Measurements from ENCODE around the gene BICD2. TPM values are rescaled to one million over a fixed set of nuclear protein-coding genes. Genes with fewer than 3 reads are reported as not detected.

BICD2 gene
- total and polyA plus RNA-seq, 10 of the 15 experiments (the other 5 are each of a cell fraction or from before 2014, with no cell fraction given), result 5.3 to 25.5 (median 14.4) TPM

- CTCF ChIA-PET, result no interaction called here
- Histone ChIP-seq H3K79me2 (ENCODE audit: control insufficient read depth, insufficient read depth, low read length) (no peaks in the 10 kb centered on the region), H3K27ac (ENCODE audit: control insufficient read depth, insufficient read depth) (no peak overlapping the region), H3K4me2 (ENCODE audit: control insufficient read depth, insufficient read depth) (no peak overlapping the region), H3K4me3 (no peak overlapping the region), H4K20me1 (ENCODE audit: control insufficient read depth, insufficient read depth) (no peaks in the 10 kb centered on the region), H3K36me3 (ENCODE audit: control insufficient read depth in 2 of 2, insufficient read depth in 2 of 2, low read length in 1 of 2) (no peaks in the 10 kb centered on the region), H3K4me1 (ENCODE audit: control insufficient read depth, insufficient read depth, low read length) (peaks cover 6% of the 10 kb centered on the region), H2AFZ (ENCODE audit: control insufficient read depth, low read depth, low read length) (no peak overlapping the region), H3K9me3 (replicated peaks; ENCODE audit: control insufficient read depth, insufficient read depth, low read length) (peaks cover 2% of the 10 kb centered on the region; the same call in 2 of the 3 replicates), H3K9ac (ENCODE audit: control insufficient read depth, insufficient read depth, low read length) (no peak overlapping the region), H3K27me3 (replicated peaks in 1 of 2; ENCODE audit: control insufficient read depth in 2 of 2, insufficient read depth in 2 of 2, low read length in 1 of 2) (peaks cover 11 to 18% of the 10 kb centered on the region in 2 experiments)
- in situ Hi-C loops (cut with MboI), result no loop called here
- 50% methylated on average over 6 of the region's 6 CpGs for WGBS (ENCODE audit: insufficient coverage, insufficient replicate concordance, low lambda C conversion rate, missing lambda C conversion rate)
- ATAC-seq (no peak), FAIRE-seq (no peak), DNase-seq (ENCODE audit: low read depth, low spot score) (no peak)
- RAD21 ChIA-PET (ENCODE audit: unreplicated experiment), result no interaction called here
- intact Hi-C loops (cut with micrococcal nuclease; ENCODE audit: unreplicated experiment), result no loop called here
- POLR2A ChIA-PET, result no interaction called here
- SMC1A ChIA-PET (ENCODE audit: uncharacterized antibody, unreplicated experiment), result no interaction called here
- BruUV-seq (replicated peaks), result no TSS peak
- TF ChIP-seq, protein P1, sequence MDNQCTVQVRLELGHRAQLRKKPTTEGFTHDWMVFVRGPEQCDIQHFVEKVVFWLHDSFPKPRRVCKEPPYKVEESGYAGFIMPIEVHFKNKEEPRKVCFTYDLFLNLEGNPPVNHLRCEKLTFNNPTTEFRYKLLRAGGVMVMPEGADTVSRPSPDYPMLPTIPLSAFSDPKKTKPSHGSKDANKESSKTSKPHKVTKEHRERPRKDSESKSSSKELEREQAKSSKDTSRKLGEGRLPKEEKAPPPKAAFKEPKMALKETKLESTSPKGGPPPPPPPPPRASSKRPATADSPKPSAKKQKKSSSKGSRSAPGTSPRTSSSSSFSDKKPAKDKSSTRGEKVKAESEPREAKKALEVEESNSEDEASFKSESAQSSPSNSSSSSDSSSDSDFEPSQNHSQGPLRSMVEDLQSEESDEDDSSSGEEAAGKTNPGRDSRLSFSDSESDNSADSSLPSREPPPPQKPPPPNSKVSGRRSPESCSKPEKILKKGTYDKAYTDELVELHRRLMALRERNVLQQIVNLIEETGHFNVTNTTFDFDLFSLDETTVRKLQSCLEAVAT (IDR thresholded peaks at IDR 0.05), result no peak
- TF ChIP-seq, protein P2, sequence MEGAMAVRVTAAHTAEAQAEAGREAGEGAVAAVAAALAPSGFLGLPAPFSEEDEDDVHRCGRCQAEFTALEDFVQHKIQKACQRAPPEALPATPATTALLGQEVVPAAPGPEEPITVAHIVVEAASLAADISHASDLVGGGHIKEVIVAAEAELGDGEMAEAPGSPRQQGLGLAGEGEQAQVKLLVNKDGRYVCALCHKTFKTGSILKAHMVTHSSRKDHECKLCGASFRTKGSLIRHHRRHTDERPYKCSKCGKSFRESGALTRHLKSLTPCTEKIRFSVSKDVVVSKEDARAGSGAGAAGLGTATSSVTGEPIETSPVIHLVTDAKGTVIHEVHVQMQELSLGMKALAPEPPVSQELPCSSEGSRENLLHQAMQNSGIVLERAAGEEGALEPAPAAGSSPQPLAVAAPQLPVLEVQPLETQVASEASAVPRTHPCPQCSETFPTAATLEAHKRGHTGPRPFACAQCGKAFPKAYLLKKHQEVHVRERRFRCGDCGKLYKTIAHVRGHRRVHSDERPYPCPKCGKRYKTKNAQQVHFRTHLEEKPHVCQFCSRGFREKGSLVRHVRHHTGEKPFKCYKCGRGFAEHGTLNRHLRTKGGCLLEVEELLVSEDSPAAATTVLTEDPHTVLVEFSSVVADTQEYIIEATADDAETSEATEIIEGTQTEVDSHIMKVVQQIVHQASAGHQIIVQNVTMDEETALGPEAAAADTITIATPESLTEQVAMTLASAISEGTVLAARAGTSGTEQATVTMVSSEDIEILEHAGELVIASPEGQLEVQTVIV (IDR thresholded peaks at IDR 0.05; ENCODE audit: borderline replicate concordance, partially characterized antibody), result no peak
- TF ChIP-seq PML (IDR thresholded peaks at IDR 0.05; ENCODE audit: low read length), result no peak
- TF ChIP-seq NFYA (IDR thresholded peaks at IDR 0.05; ENCODE audit: borderline replicate concordance, low read depth, low read length), result no peak
- TF ChIP-seq REST (IDR thresholded peaks at IDR 0.05; ENCODE audit: low read depth, low read length), result no peak
- TF ChIP-seq TCF3 (IDR thresholded peaks at IDR 0.05; ENCODE audit: borderline replicate concordance, insufficient read depth, low read depth, low read length), result no peak
- TF ChIP-seq ZNF622 (IDR thresholded peaks at IDR 0.05), result no peak
- no peak for TF ChIP-seq POLR2AphosphoS5 (IDR thresholded peaks at IDR 0.05; ENCODE audit: low read length)
- TF ChIP-seq IRF4 (IDR thresholded peaks at IDR 0.05; ENCODE audit: low read depth, low read length), result no peak
- TF ChIP-seq SIN3A (IDR thresholded peaks at IDR 0.05; ENCODE audit: low read depth, low read length), result no peak
- no peak for TF ChIP-seq EGR1 (IDR thresholded peaks at IDR 0.05; ENCODE audit: borderline replicate concordance in 1 of 2, low read depth in 2 of 2, low read length in 2 of 2)
- TF ChIP-seq PAX8 (IDR thresholded peaks at IDR 0.05), result no peak
- no peak for TF ChIP-seq STAT1 (conservative IDR thresholded peaks at IDR 0.05)
- no peak for TF ChIP-seq RFX5 (IDR thresholded peaks at IDR 0.05; ENCODE audit: low read depth, low read length)
- no peak for TF ChIP-seq PAX5 (IDR thresholded peaks at IDR 0.05; ENCODE audit: borderline replicate concordance, low read depth, low read length)
- TF ChIP-seq ASH2L (IDR thresholded peaks at IDR 0.05; ENCODE audit: borderline replicate concordance, low read depth), result no peak
- no peak for TF ChIP-seq ESRRA (IDR thresholded peaks at IDR 0.05; ENCODE audit: low read length)
- TF ChIP-seq E2F4 (IDR thresholded peaks at IDR 0.05; ENCODE audit: low read depth, low read length), result no peak
Observed at GRCh38 chr9:92804727-92805126, 40.1 kb upstream of the BICD2 start.
